Measurements from ENCODE around the gene SPOUT1.

The SPOUT1 gene

GRCh38 chr9:128822407-128823042, 7.1 kb downstream of the SPOUT1 start:
- no peak for DNase-seq (ENCODE audit: extremely low read depth, low read depth)

GRCh38 chr9:128821584-128822406, 7.8 kb downstream of the SPOUT1 start:
- TF ChIP-seq CTCF (IDR thresholded peaks at IDR 0.05; ENCODE audit: low read depth, low read length): no peak
- no peak for DNase-seq (ENCODE audit: extremely low read depth, low read depth)

More at GRCh38 chr9:128822407-128823042, 7.1 kb downstream of the SPOUT1 start:
- no peak for TF ChIP-seq CTCF (IDR thresholded peaks at IDR 0.05; ENCODE audit: low read depth, low read length)

GRCh38 chr9:128820665-128821583, 8.7 kb downstream of the SPOUT1 start:
- no peak for DNase-seq (ENCODE audit: extremely low read depth, low read depth)
- no peak for TF ChIP-seq CTCF (IDR thresholded peaks at IDR 0.05; ENCODE audit: low read depth, low read length)

- no peak for TF ChIP-seq CTCF (IDR thresholded peaks at IDR 0.05; ENCODE audit: low read depth, low read length)
- DNase-seq (ENCODE audit: extremely low read depth, low read depth): no peak
These were observed 9.6 kb downstream of the SPOUT1 start for GRCh38 chr9:128819716-128820664.

- DNase-seq (ENCODE audit: extremely low read depth, low read depth): no peak
- TF ChIP-seq CTCF (IDR thresholded peaks at IDR 0.05; ENCODE audit: low read depth, low read length): no peak
These were observed 10.5 kb downstream of the SPOUT1 start for GRCh38 chr9:128818839-128819715.

Data from AG09319 (cell line).